ENCODE measurements around the gene PCBP3.

The PCBP3 gene

GRCh38 chr21:45867041-45867666 lies 223.6 kb downstream of the PCBP3 start:
- Histone ChIP-seq H3K79me2 (ENCODE audit: insufficient read depth, low read length) (no peaks in the 10 kb centered on the region), H3K36me3 (ENCODE audit: low read length) (no peaks in the 10 kb centered on the region), H2AFZ (ENCODE audit: low read depth, low read length, severe bottlenecking) (no peak overlapping the region), H3K4me3 (ENCODE audit: insufficient read depth, low read length, poor library complexity, severe bottlenecking) (no peak overlapping the region), H3K27me3 (ENCODE audit: low read length) (no peaks in the 10 kb centered on the region), H4K20me1 (ENCODE audit: low read depth, low read length) (no peaks in the 10 kb centered on the region), H3K9me3 (ENCODE audit: insufficient read depth, low read length) (no peaks in the 10 kb centered on the region), H3K4me2 (ENCODE audit: low read depth, low read length, poor library complexity, severe bottlenecking) (no peak overlapping the region), H3K27ac (ENCODE audit: low read depth, low read length) (no peak overlapping the region), H3K9ac (ENCODE audit: low read length) (no peak overlapping the region), H3F3A (ENCODE audit: insufficient read depth) (no peaks in the 10 kb centered on the region), H3K9me2 (replicated peaks; ENCODE audit: insufficient read depth, low read length) (no peaks in the 10 kb centered on the region)
- TF ChIP-seq EZH2phosphoT487 (conservative IDR thresholded peaks at IDR 0.05; ENCODE audit: low read length): no peak
- TF ChIP-seq, protein P1, sequence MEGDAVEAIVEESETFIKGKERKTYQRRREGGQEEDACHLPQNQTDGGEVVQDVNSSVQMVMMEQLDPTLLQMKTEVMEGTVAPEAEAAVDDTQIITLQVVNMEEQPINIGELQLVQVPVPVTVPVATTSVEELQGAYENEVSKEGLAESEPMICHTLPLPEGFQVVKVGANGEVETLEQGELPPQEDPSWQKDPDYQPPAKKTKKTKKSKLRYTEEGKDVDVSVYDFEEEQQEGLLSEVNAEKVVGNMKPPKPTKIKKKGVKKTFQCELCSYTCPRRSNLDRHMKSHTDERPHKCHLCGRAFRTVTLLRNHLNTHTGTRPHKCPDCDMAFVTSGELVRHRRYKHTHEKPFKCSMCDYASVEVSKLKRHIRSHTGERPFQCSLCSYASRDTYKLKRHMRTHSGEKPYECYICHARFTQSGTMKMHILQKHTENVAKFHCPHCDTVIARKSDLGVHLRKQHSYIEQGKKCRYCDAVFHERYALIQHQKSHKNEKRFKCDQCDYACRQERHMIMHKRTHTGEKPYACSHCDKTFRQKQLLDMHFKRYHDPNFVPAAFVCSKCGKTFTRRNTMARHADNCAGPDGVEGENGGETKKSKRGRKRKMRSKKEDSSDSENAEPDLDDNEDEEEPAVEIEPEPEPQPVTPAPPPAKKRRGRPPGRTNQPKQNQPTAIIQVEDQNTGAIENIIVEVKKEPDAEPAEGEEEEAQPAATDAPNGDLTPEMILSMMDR (IDR thresholded peaks at IDR 0.05; ENCODE audit: insufficient read depth, low read length, poor library complexity, severe bottlenecking): no peak

- Histone ChIP-seq H3K9me3 (ENCODE audit: insufficient read depth, low read length) (no peaks in the 10 kb centered on the region), H3K27me3 (ENCODE audit: low read length) (no peaks in the 10 kb centered on the region), H2AFZ (ENCODE audit: low read depth, low read length, severe bottlenecking) (no peak overlapping the region), H3F3A (ENCODE audit: insufficient read depth) (no peaks in the 10 kb centered on the region), H3K36me3 (ENCODE audit: low read length) (no peaks in the 10 kb centered on the region), H3K4me3 (ENCODE audit: insufficient read depth, low read length, poor library complexity, severe bottlenecking) (no peak overlapping the region), H4K20me1 (ENCODE audit: low read depth, low read length) (no peaks in the 10 kb centered on the region), H3K27ac (ENCODE audit: low read depth, low read length) (no peak overlapping the region), H3K4me2 (ENCODE audit: low read depth, low read length, poor library complexity, severe bottlenecking) (no peak overlapping the region), H3K9me2 (replicated peaks; ENCODE audit: insufficient read depth, low read length) (no peaks in the 10 kb centered on the region), H3K9ac (ENCODE audit: low read length) (no peak overlapping the region), H3K79me2 (ENCODE audit: insufficient read depth, low read length) (no peaks in the 10 kb centered on the region)
- TF ChIP-seq, protein P1 (IDR thresholded peaks at IDR 0.05; ENCODE audit: insufficient read depth, low read length, poor library complexity, severe bottlenecking): no peak
- TF ChIP-seq EZH2phosphoT487 (conservative IDR thresholded peaks at IDR 0.05; ENCODE audit: low read length): no peak
Observed at GRCh38 chr21:45867671-45868081, 224.2 kb downstream of the PCBP3 start.

- TF ChIP-seq, protein P1 (IDR thresholded peaks at IDR 0.05; ENCODE audit: insufficient read depth, low read length, poor library complexity, severe bottlenecking): no peak
- TF ChIP-seq EZH2phosphoT487 (conservative IDR thresholded peaks at IDR 0.05; ENCODE audit: low read length): no peak
- no peak overlapping the region for H2AFZ ChIP-seq (ENCODE audit: low read depth, low read length, severe bottlenecking)
- H3K9ac ChIP-seq (ENCODE audit: low read length): no peak overlapping the region
- no peaks in the 10 kb centered on the region for H3K79me2 ChIP-seq (ENCODE audit: insufficient read depth, low read length)
- no peaks in the 10 kb centered on the region for H4K20me1 ChIP-seq (ENCODE audit: low read depth, low read length)
- H3F3A ChIP-seq (ENCODE audit: insufficient read depth): no peaks in the 10 kb centered on the region
- no peaks in the 10 kb centered on the region for H3K27me3 ChIP-seq (ENCODE audit: low read length)
- no peak overlapping the region for H3K27ac ChIP-seq (ENCODE audit: low read depth, low read length)
- H3K9me3 ChIP-seq (ENCODE audit: insufficient read depth, low read length): no peaks in the 10 kb centered on the region
- no peak overlapping the region for H3K4me3 ChIP-seq (ENCODE audit: insufficient read depth, low read length, poor library complexity, severe bottlenecking)
- no peaks in the 10 kb centered on the region for H3K36me3 ChIP-seq (ENCODE audit: low read length)
- H3K4me2 ChIP-seq (ENCODE audit: low read depth, low read length, poor library complexity, severe bottlenecking): no peak overlapping the region
- no peaks in the 10 kb centered on the region for H3K9me2 ChIP-seq (replicated peaks; ENCODE audit: insufficient read depth, low read length)
Observed at GRCh38 chr21:45868086-45868485, 224.6 kb downstream of the PCBP3 start.

Data from SU-DHL-6 (cell line).